C4-2B (cell line): ENCODE results near the gene NFYB.

Experiments
- ZFX ChIP-seq: fragments of 450-650 bp; IDR thresholded peaks from 2 replicates; pipeline ENCODE4 v1.6.1; 2017
- TF ChIP-seq, protein P1 (sequence below): fragments of 450-650 bp; conservative IDR thresholded peaks from 2 replicates; pipeline ENCODE4 v1.5.1; 2017; ENCODE audit warnings: mild to moderate bottlenecking

DNA sequence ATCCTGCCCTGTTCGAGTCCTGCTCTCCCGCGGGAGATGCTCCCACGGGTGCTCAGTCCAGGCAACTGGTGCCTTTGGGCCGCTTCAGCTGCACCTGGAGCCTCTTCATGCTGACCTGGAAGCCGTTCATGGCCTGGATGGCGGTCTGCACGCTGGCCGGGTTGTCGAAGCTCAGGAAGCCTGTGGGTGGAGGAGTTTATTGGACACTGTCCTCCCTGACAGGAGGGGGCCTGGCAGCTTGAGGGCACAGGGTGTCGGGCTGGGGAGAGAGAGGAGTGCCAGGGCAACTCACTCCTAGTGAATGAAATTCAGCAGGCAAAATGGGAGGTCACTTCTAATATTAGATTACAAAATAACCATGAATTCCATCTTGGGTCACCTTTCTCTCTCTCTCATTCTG is 9.3 kb upstream of the NFYB start:
- TF ChIP-seq, protein P1, sequence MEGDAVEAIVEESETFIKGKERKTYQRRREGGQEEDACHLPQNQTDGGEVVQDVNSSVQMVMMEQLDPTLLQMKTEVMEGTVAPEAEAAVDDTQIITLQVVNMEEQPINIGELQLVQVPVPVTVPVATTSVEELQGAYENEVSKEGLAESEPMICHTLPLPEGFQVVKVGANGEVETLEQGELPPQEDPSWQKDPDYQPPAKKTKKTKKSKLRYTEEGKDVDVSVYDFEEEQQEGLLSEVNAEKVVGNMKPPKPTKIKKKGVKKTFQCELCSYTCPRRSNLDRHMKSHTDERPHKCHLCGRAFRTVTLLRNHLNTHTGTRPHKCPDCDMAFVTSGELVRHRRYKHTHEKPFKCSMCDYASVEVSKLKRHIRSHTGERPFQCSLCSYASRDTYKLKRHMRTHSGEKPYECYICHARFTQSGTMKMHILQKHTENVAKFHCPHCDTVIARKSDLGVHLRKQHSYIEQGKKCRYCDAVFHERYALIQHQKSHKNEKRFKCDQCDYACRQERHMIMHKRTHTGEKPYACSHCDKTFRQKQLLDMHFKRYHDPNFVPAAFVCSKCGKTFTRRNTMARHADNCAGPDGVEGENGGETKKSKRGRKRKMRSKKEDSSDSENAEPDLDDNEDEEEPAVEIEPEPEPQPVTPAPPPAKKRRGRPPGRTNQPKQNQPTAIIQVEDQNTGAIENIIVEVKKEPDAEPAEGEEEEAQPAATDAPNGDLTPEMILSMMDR = no peak
- TF ChIP-seq ZFX = no peak
